Adrenal gland (tissue), 12 donors: ENCODE data around the gene TFR2. TPM values are rescaled to one million over a fixed set of nuclear protein-coding genes. Genes with fewer than 3 reads are reported as not detected.

Experiments
- DNase-seq, 7 donors: peaks; one replicate each; pipeline ENCODE4 v3.0.0-alpha.2; 2019 to 2020
- H3K27ac ChIP-seq, 5 donors: fragments of 200-600 bp; sonication (generic) in 4 of 5; 1 replicate in 3 of 5; 2 replicates in 2 of 5; pipeline versions ENCODE4 v1.5.1 to v1.8.0; 2016 to 2020; ENCODE audit warnings: mild to moderate bottlenecking in 1 of 5
- H3K27me3 ChIP-seq: fragments of 200-600 bp; 2 replicates; pipeline ENCODE4 v1.8.0; 2021
- H3K36me3 ChIP-seq, 2 donors: fragments of 200-600 bp; replicated peaks in 1 of 2; 1 replicate in 1 of 2; 2 replicates in 1 of 2; pipeline versions ENCODE4 v1.5.1 to v1.8.0; 2018 to 2022
- H3K4me1 ChIP-seq, 2 donors: fragments of 200-600 bp; replicated peaks in 1 of 2; 1 replicate in 1 of 2; 2 replicates in 1 of 2; pipeline versions ENCODE4 v1.5.1 to v1.8.0; 2018 to 2021
- H3K4me3 ChIP-seq, 4 donors: fragments of 200-600 bp; sonication (generic) in 3 of 4; one replicate each; pipeline ENCODE4 v1.5.1; 2016 to 2018
- H3K9me3 ChIP-seq, 3 donors: fragments of 200-600 bp; sonication (generic) in 1 of 3; replicated peaks in 1 of 3; 1 replicate in 2 of 3; 2 replicates in 1 of 3; pipeline versions ENCODE4 v1.5.1 to v1.8.0; 2016 to 2021
- CTCF ChIP-seq, 6 experiments: fragments of 450-650 bp in 4 of 6; fragments of 200-600 bp in 2 of 6; sonication (generic) in 1 of 6; IDR thresholded peaks; 1 replicate in 5 of 6; 2 replicates in 1 of 6; pipeline versions ENCODE4 v1.5.1 to v1.8.0; 2016 to 2021; ENCODE audit warnings: antibody characterized with exemption in 6 of 6, mild to moderate bottlenecking in 2 of 6, moderate library complexity in 1 of 6
- POLR2A ChIP-seq, 2 donors: fragments of 450-650 bp; IDR thresholded peaks; one replicate each; pipeline ENCODE4 v1.6.1; 2017; ENCODE audit warnings: antibody characterized with exemption in 2 of 2, mild to moderate bottlenecking in 2 of 2, moderate library complexity in 1 of 2
- WGBS, 4 donors: extraction: QIAGEN DNeasy Blood & Tissue Kit in 2 of 4; methylation state at CpG; one replicate each; pipeline versions ENCODE4 v1.1.5 to v1.1.7; 2013 to 2017; 5-methylcytosine and 5-hydroxymethylcytosine counted together
- intact Hi-C, 2 donors: fragments of 100-400 bp; cut with DNase I; formaldehyde crosslinking; loops; one replicate each; pipeline versions ENCODE4 v1.14.1 to v1.15.0; 2022 to 2023
- polyA plus RNA-seq, 3 donors: library from polyadenylated mRNA; stranded (reverse); fragments of 200-250 nt in 2 of 3; fragments of 350-450 nt in 1 of 3; fragmentation: Illumina TruSeq in 1 of 3; extraction: RNeasy Lipid Tissue Mini Kit (QIAGEN cat#74804) in 1 of 3; gene quantifications; one replicate each; pipeline ENCODE4 v1.2.3, GENCODE V29; 2013 to 2014
- total RNA-seq, 9 donors: library from RNA; depleted of rRNA in 4 of 9; stranded (reverse); fragments of >200 nt in 4 of 9; fragments of 120-200 nt in 1 of 9; fragmentation: NEBNext Ultra II Directional in 1 of 9; extraction: Animal tissue kit (Norgen Biotek cat#: 25700) in 1 of 9; gene quantifications; one replicate each; pipeline versions ENCODE4 v1.1.0 to v1.2.4, GENCODE V29; 2013 to 2023
- donor health status: healthy with polysubstance abuse.
- donor health status: Bipolar disorder and iron deficiency.
- donor health status: DM: yes; HTN: yes; CAD: no.
- donor health status: DM: no; HTN: no; CAD: no.
- donor health status: DM: no; HTN: no; CAD: no.
- donor health status: DM: yes; HTN: yes; CAD: no.

The TFR2 gene
- total and polyA plus RNA-seq, 12 donors = 0.24 to 6.7 (median 1.3) TPM

DNA sequence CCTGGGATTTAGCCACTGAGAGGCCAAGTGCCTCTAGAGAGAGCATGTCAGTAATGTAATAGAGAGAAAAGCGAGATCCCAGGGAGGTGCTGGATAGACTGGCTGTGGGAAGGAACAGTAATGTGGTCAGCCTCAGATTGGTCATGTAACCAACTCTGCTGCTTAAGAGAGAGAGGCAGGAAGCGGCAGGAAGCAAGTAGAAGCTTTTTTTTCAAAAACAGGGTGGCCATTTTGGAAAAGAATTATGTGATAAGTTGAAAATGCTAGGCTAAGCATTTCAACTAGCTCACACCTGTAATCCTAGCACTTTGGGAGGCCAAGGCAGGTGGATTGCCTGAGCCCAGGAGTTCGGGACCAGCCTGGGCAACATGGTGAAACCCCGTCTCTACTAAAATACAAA, 42.9 kb downstream of the TFR2 start:
- Histone ChIP-seq H3K27ac (no peak overlapping the region), H3K36me3 (no peaks in the 10 kb centered on the region), H3K9me3 (no peaks in the 10 kb centered on the region), H3K4me1 (no peaks in the 10 kb centered on the region), H3K27me3 (no peaks in the 10 kb centered on the region), H3K4me3 (no peak overlapping the region)
- intact Hi-C loops = loop anchor here in 1 of 2 donors (10.0 kb wide), 1 partner anchor 64 kb away; the partner anchor contains the start of gene AGFG2
- no peak for DNase-seq
- 86 to 90% (median 90%) methylated on average over 4 of the region's 4 CpGs for WGBS, 4 donors
- TF ChIP-seq CTCF (IDR thresholded peaks at IDR 0.05) = no peak
- no peak for TF ChIP-seq POLR2A (IDR thresholded peaks at IDR 0.05)

GRCh38 chr7:100595188-100595587, 46.2 kb downstream of the TFR2 start:
- H3K4me1 ChIP-seq = no peaks in the 10 kb centered on the region
- intact Hi-C loops = loop anchor here in 1 of 2 donors (10.0 kb wide), 1 partner anchor 60 kb away; the partner anchor contains the start of gene AGFG2
- H3K4me3 ChIP-seq = no peak overlapping the region
- H3K27me3 ChIP-seq = no peaks in the 10 kb centered on the region
- H3K9me3 ChIP-seq = no peaks in the 10 kb centered on the region
- DNase-seq = no peak
- WGBS, 4 donors = 93 to 99% (median 97%) methylated on average over 7 of the region's 7 CpGs
- no peaks in the 10 kb centered on the region for H3K36me3 ChIP-seq
- no peak overlapping the region for H3K27ac ChIP-seq
- TF ChIP-seq CTCF (IDR thresholded peaks at IDR 0.05) = no peak

DNA sequence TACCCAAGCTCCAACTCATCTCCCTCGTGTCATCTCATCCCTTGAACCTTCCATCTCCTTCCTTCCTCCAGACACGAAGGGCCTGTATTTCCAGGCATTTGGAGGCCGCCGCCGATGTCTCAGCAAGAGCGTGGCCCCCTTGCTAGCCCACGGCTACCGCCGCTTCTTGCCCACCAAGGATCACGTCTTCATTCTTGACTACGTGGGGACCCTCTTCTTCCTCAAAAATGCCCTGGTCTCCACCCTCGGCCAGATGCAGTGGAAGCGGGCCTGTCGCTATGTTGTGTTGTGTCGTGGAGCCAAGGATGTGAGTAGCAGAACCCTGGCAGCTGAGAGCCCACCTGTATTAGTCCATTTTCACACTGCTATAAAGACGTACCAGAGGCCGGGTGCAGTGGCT, 49.8 kb downstream of the TFR2 start:
- TF ChIP-seq POLR2A (IDR thresholded peaks at IDR 0.05) (no peak), CTCF (IDR thresholded peaks at IDR 0.05) (no peak)
- DNase-seq = no peak
- Histone ChIP-seq H3K36me3 (no peaks in the 10 kb centered on the region), H3K9me3 (no peaks in the 10 kb centered on the region), H3K4me3 (no peak overlapping the region), H3K27me3 (no peaks in the 10 kb centered on the region), H3K4me1 (no peaks in the 10 kb centered on the region), H3K27ac (no peak overlapping the region)
- WGBS, 4 donors = 85 to 93% (median 89%) methylated on average over 16 to 17 of the region's 17 CpGs
- intact Hi-C loops = loop anchor here in 1 of 2 donors (10.0 kb wide), 1 partner anchor 57 kb away; the partner anchor contains the start of gene AGFG2

GRCh38 chr7:100590077-100590737, 51.1 kb downstream of the TFR2 start:
- TF ChIP-seq POLR2A (IDR thresholded peaks at IDR 0.05) (no peak), CTCF (IDR thresholded peaks at IDR 0.05) (no peak)
- H3K27ac ChIP-seq = peak overlapping the region in 1 of 5 donors; percentile 59
- no peaks in the 10 kb centered on the region for H3K9me3 ChIP-seq
- H3K4me3 ChIP-seq = peak overlapping the region in 1 of 4 donors; percentile 5
- DNase-seq = peak in 1 of 7 donors; percentile 10
- H3K4me1 ChIP-seq = no peaks in the 10 kb centered on the region
- intact Hi-C loops = loop anchor here in 1 of 2 donors (10.0 kb wide), 1 partner anchor 55 kb away; the partner anchor contains the start of gene AGFG2
- 42 to 61% (median 48%) methylated on average over 16 to 20 of the region's 20 CpGs for WGBS, 4 donors
- no peaks in the 10 kb centered on the region for H3K27me3 ChIP-seq
- no peaks in the 10 kb centered on the region for H3K36me3 ChIP-seq
